Stimulated activated CD4-positive, alpha-beta T cell treated with anti-CD3 and anti-CD28 coated beads, Interleukin-15, amount 100 ng/mL, for 1 hour (primary cell): ENCODE data around the gene KMT5C.
A peak's percentile ranks its signal among the peaks of the same experiment; 100 is the strongest.

Experiments
- DNase-seq, 2 donors: peaks; one replicate each; pipeline ENCODE4 v3.0.0-alpha.2; 2020; ENCODE audit warnings: low read depth in 1 of 2, low spot score in 1 of 2

KMT5C gene

GRCh38 chr19:55366790-55367189, 27.1 kb downstream of the KMT5C start:
- no peak for DNase-seq

GRCh38 chr19:55368106-55368505, 28.4 kb downstream of the KMT5C start:
- DNase-seq, result no peak

- DNase-seq, result no peak
Observed at GRCh38 chr19:55368701-55369563, 29.3 kb downstream of the KMT5C start.

- DNase-seq, result no peak
Observed at GRCh38 chr19:55369653-55370304, 30.1 kb downstream of the KMT5C start.

- no peak for DNase-seq
Observed at GRCh38 chr19:55370305-55370988, 30.8 kb downstream of the KMT5C start, which contains the start of gene IL11. Gene IL11 (minus strand): TSS chr19:55370463. CDS start chr19:55370310, 153 bp downstream.

- no peak for DNase-seq
Observed at GRCh38 chr19:55372316-55373081, 32.8 kb downstream of the KMT5C start.

GRCh38 chr19:55373306-55373992, 33.8 kb downstream of the KMT5C start:
- no peak for DNase-seq

GRCh38 chr19:55373993-55374757, 34.5 kb downstream of the KMT5C start:
- no peak for DNase-seq

GRCh38 chr19:55376241-55376933, 36.7 kb downstream of the KMT5C start, which contains the start of gene TMEM190:
Gene TMEM190 (plus strand): TSS chr19:55376826. CDS start chr19:55376854, 28 bp downstream.
- no peak for DNase-seq

- DNase-seq, result no peak
Observed at GRCh38 chr19:55377356-55378131, 37.9 kb downstream of the KMT5C start.

- no peak for DNase-seq
Observed at GRCh38 chr19:55379174-55379573, 39.5 kb downstream of the KMT5C start.

- no peak for DNase-seq
Observed at GRCh38 chr19:55382013-55382412, 42.3 kb downstream of the KMT5C start.

- DNase-seq, result no peak
Observed at GRCh38 chr19:55382522-55383054, 42.9 kb downstream of the KMT5C start.

GRCh38 chr19:55383279-55384130, 43.8 kb downstream of the KMT5C start:
- DNase-seq, result peak in 1 of 2 donors; percentile 33

GRCh38 chr19:55384131-55384919, 44.6 kb downstream of the KMT5C start, which contains the start of gene TMEM238:
Gene TMEM238 (minus strand): TSS chr19:55384292. CDS start chr19:55384259, 33 bp downstream.
- no peak for DNase-seq
